GM21360 (cell line): Measurements from ENCODE around the gene LRPAP1.

Experiments
- ATAC-seq: cut with Tn5 transposase; IDR thresholded peaks from one replicate; pipeline ENCODE4 v1.9.1; 2021; ENCODE audit warnings: mild to moderate bottlenecking, moderate library complexity; ENCODE audit not compliant: unreplicated experiment

Gene LRPAP1

DNA sequence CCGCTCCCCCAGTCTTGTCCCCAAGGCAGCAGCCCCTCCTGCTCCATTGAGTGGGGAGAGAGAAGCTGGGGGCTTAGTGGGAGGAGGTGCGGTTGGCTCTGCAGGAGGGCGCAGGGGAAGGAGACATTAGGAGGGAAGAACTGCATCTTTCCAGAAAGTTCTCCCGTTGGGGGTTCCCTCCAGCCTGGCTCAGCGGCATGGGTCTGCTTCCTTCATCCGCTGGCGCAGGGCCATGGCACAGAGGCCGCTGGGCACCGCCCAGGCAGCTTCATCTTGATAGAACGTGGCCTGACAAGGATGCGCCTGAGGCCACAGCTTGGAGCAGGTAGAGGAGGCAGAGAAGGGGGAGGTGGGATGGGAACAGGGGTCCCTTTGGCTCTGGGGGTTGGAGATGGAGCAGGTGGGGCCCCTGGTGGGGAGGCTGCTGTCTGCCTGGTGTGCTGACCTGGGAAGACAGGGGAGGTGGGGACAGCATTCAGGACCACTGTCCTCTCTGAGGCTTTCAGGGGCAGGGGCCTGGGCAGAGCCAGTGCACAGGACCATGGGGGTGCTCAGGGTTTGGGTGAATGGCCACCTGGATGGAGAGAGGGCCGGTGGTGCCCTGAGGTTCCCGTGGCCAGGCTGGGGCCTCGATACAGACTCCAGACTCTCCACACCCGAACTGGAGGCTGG is 57.0 kb downstream of the LRPAP1 start:
- no peak for ATAC-seq

DNA sequence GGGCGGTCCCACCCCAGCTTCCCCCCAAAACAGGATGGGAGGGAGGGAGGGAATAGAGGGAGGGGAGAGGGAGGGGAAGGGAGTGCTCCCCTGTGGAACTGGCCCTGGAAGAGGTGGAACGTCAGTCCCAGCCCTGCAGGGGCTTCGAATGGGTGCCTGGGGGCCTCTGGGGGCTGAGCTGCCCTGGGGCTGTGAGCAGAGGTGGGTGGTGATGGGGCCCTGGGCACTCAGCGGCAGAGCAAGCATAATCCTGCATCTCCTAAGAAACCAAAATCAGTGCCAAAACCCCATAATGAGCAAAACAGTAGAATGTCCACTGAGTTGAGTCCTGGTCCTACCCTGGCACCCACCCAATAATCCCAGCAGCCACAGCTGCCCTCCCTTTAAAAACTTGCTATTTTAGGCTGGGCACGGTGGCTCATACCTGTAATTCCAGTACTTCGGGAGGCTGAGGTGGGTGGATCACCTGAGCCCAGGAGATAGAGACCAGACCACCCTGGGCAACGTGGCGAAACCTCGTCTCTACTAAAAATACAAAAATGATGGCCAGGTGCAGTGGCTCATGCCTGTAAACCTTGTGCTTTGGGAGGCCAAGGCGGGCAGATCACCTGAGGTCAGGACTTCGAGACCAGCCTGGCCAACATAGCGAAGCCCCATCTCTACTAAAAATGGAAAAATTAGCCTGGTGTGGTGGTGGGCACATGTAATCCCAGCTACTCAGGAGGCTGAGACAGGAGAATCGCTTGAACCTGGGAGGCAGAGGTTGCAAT is 58.0 kb downstream of the LRPAP1 start:
- ATAC-seq: no peak

DNA sequence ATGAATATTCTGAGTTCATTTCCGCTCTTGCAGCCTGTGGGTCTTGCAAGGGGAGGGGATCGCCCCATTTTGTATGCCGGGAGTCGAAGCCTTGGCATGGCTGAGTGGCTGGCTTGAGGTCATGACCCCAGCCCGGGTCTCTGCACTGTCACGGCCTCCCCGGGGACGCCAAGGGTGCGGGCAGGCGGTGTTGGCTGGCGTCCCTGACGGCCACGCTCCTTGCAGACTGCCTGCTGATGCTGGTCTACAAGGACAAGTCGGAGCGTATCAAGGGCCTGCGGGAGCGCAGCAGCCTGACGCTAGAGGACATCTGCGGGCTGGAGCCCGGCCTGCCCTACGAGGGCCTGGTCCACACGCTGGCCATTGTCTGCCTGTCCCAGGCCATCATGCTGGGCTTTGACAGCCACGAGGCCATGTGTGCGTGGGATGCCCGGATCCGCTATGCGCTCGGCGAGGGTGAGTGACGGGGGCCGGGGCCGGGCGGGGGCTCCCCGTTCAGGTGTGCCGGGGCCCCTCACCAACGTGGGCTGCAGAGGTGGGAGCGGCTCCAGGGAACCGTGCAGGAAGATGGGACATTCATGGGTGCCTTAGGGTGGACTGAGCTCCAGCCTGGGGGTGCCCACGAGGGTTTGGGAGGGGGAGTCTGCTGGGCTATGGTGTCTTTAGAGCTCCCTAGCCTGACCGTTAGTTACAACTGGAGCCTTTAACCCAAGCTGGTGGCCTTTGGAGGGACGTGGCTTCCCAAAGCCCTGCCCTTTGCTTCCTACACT is 58.9 kb downstream of the LRPAP1 start:
- ATAC-seq: no peak

GRCh38 chr4:3472411-3473141 is 59.6 kb downstream of the LRPAP1 start:
- no peak for ATAC-seq

DNA sequence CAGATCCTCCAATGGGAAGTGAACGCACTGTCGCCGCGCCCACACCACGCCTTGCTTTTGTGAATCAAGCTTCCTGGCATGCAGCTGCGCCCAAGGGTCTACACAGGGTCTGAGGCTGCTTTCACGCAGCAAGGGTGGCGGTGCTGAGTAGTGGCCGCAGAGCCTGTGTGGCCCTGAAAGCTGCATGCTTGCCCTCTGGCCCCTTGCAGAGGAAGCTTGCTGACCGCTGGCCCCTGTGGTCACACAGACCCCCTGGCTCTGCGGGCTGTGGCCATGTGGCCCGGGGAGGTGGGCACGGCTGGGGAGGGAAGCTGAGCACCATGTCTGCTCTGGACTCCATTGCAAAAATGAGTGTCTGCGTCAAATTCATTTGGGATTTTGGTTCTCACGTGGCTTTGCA is 60.3 kb downstream of the LRPAP1 start:
- ATAC-seq: no peak

- no peak for ATAC-seq
Observed at GRCh38 chr4:3471098-3471760, 61.0 kb downstream of the LRPAP1 start.

DNA sequence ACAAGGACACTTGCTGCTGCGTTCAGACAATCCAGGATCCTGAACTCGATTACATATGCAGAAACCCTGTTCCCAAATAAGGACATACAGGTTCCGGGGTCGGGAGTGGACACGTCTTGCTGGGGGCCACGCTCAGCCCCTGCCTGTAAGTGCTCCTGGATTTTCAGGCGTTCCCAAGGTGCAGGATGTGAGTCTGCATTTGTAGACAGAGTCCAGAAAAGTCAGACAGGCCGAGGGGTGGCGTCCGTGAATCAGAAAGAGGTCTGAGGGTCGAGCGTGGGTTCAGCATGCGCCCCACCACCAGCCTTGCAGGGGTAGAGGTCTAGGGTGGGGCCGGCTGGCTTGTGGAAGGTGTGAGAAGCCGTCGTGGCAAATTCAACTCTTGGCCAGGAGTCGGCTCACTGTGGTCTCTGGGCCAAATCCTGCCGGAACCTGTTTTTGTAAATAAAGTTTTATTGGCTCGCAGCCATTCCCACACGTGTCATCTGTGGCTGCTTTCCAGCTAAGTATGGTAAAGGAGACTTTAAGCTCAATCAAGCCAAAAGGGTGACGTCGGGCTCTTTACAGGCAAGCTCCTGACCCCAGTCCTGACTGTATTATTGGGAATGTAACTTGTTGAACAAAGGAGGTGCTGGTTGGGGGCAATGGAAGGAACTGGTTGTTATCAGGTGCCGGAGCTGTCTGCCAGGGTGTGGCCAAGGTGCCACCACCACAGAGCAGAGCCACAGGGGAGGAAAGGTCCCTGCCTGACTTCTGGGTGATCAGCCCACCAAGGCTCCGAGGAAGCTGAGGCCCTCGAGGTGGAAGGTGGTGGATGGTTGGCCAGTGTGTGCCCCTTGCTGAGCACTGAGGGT is 61.8 kb downstream of the LRPAP1 start:
- no peak for ATAC-seq

GRCh38 chr4:3469386-3470243 is 62.6 kb downstream of the LRPAP1 start:
- no peak for ATAC-seq

DNA sequence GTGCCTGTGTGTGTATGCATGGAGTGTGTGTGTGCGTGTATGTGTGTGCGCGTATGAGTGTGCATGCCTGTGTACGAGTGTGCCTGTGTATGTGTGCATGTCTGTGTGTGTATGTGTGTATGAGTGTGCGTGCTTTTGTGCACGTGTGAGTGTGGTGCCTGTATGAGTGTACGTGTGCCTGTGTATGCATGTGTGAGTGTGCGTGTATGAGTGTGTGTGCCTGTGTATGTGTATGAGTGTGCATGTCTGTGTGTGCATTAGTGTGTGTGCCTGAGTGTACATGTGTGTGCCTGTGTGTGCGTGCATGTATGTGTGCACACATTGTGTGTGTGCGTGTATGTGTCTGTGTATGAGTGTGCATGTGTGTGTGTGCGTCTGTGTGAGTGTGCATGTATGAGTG is 63.4 kb downstream of the LRPAP1 start:
- no peak for ATAC-seq

- ATAC-seq: no peak
Observed at GRCh38 chr4:3468154-3468553, 64.1 kb downstream of the LRPAP1 start.

- ATAC-seq: no peak
Observed at GRCh38 chr4:3467601-3468031, 64.6 kb downstream of the LRPAP1 start.

- no peak for ATAC-seq
Observed at GRCh38 chr4:3466691-3467600, 65.3 kb downstream of the LRPAP1 start.

DNA sequence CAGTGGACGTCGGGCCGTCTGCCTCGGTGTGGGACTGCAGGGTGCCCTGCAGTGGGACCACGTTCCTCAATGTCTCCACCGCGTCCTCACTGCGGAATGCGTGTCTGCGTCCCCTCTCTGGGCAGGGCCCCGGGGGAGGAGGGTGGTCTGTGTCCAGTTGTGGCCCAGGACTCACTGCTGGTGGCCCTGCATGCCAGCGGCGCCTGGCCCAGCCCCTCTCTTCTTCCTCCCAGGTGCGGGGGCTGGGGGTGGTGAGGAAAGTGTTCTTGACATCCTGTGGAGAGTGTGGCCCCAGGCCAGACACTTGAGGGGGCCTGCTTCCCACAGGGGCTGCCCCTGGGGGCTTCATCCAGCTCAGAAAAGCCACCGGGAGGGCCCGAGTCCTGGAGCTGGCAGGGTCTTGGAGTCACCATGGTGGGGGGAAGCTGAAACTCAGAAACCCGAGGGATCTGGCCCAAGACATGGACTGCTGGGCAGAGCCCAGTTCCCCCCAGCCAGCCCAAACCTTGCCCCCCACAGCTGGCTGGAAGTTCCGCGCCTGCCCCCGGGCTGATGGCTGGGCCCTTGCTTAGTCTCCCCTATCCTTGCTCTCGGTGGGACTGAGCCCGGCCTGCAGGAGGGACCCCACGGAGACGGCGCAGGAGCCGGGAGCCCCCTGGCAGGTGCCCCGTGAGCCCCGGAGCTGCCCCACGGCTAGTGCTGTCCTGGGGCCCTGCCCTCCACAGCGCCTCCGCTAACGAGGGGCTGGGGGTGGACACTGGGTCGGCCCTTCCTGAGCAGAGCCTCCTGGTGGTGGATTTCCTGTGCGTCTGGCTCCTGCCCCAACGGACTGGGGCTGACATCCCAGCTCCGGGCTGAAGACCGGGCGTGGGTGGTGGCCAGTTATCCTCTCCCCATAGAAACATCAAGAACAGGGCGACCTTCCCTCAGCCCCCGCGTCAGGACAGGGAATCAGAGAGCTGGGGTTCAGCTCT is 66.2 kb downstream of the LRPAP1 start:
- ATAC-seq: no peak

DNA sequence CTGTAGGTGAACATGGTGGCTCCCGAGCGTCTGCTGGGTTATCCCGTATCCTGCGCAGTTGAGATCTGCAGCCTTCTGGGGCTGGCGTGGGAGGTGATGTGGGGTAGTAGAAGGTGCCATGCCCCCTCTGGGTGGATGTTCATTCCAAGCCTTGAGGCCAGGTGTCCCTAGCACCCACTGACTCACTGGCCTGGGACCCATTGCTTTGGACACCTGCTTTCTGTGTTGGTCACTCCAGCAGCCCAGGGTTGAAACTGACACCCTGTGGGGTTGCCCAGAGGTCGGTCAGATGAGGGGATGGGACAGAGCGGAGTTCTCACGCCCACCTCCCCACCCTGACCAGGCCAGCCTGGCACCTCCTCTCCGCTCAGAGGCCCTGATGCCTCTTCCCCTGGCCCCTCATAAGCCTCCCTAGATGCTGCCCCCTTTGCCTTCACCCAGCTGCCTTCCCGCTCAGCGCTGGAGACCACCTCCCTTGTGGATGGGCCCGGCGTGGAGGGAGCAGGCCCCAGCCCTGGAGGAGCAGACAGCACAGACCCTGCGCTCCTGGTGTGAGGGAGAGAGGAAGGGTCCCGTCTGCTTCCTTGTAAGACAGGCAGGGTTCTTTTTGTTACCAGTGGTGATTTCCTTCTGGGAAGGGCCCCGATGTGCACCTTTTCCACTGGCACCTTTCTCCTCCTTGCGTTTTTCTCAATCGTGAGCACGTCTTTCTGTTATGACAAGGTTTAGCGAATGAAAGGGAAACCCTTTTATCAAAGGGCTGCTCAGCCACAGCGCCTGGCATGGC is 67.1 kb downstream of the LRPAP1 start:
- no peak for ATAC-seq

DNA sequence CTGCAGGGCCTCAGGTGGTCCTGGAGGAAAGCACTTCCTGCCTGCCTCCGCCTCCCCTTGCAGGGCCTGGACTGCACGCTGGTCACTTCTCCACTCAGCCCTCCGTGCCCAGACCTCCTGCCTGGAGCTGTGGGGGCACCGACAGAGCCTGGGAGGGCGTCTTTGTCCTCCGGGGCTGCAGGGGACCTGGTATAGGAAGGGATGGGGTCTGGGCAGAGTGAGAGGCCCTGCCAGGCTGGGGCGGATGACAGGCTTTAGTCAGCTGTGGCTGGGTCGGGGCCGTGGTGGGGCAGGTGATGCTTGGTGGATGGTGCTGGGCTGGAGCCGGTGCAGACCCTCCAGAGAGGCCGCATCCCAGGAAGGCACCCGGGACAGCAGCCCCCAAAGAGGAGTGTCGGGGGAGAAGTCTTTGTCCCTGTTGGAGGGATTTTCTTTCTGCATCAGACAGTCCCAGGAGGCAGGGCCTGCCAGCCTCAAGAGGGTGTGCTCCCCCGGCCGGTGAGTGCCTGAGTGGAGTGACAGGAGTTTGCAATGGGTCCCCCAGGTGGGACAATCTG is 67.8 kb downstream of the LRPAP1 start:
- ATAC-seq: no peak
